HG03565 (cell line): ENCODE measurements around the gene CD48.
"Not testable (repeated sequence)": the region's sequence is repeated elsewhere in the genome, so short reads cannot be mapped to it uniquely, and the experiment has no call there.

ENCODE experiments used
- ATAC-seq: cut with Tn5 transposase; IDR thresholded peaks from one replicate; pipeline ENCODE4 v1.9.1; 2021; ENCODE audit warnings: mild to moderate bottlenecking, moderate library complexity; ENCODE audit not compliant: unreplicated experiment

The CD48 gene

GRCh38 chr1:160742428-160743127 lies 31.0 kb upstream of the CD48 start:
- no peak for ATAC-seq

DNA sequence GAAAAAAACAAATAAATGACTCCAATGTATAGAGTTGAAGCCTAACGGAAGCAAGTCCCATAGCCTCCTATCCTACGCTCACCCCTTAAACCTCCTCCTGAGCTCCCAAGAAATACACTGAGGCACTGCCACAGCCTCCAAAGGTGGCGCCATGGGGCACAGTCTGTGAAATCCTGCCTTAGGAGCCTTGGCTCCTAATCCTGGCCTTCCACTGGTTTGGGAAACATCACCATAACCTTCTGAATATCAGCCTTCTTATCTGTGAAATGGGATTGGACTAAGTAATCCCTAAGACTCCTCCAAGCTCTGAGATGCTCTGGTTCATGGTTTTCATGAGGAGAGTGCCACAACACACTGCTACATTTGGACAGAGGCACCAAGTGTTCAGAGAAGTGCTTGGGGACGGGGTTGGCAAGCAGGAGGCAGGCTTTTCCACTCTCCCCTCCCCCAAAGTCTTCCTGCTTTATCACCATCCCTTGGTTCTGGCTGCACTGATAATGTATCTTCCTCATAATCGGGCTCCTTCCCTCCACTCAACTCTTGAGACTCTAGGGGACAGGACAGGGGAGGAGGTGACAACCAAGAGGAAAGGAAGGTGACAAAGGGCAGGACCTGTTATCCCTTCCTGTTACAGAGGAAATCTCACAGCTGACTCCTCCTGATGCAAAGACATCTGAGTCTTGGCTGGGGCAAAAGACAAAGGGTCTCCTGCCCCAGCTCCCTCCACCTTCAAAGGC lies 30.2 kb upstream of the CD48 start:
- ATAC-seq: no peak

- ATAC-seq: no peak
These were observed 29.5 kb upstream of the CD48 start for GRCh38 chr1:160741092-160741501.

GRCh38 chr1:160740133-160740688 lies 28.6 kb upstream of the CD48 start:
- no peak for ATAC-seq

GRCh38 chr1:160739098-160739511 lies 27.5 kb upstream of the CD48 start, which contains the start of gene SLAMF7:
SLAMF7 (plus strand) TSS chr1:160739247; CDS start chr1:160739302, 55 bp downstream.
- peak; percentile 53 for ATAC-seq

- no peak for ATAC-seq
These were observed 26.6 kb upstream of the CD48 start for GRCh38 chr1:160738271-160738670.

GRCh38 chr1:160734301-160734700 lies 22.7 kb upstream of the CD48 start:
- no peak for ATAC-seq

DNA sequence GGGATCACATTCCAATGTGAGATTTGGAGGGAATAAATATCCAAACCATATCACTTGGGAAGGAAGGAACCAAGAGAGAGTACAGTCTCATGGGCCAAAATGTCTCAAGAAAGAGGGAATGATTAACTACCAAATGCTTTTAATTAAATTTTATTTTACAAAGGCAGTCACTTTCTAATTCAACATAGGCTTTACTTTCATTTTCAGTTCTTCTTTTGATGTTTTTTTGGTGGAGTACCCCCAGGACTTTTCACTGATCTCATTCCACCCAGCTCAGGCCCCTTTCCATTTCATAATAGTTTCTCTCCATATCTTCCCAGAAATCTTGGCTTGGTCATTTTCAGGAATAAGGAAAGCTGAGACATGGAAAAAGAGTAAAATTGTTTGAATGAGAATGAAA lies 22.3 kb upstream of the CD48 start:
- ATAC-seq: no peak

GRCh38 chr1:160731990-160732389 lies 20.4 kb upstream of the CD48 start:
- ATAC-seq: peak; percentile 44

DNA sequence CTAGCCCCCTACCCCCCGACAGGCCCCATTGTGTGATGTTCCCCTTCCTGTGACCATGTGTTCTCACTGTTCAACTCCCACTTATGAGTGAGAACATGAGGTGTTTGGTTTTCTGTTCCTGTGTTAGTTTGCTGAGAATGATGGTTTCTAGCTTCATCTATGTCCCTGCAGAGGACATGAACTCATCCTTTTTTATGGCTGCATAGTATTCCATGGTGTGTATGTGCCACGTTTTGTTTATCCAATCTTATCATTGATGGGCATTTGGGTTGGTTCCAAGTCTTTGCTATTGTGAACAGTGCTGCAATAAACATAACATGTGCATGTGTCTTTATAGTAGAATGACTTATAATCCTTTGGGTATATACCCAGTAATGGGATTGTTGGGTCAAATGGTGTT lies 19.9 kb upstream of the CD48 start:
- not testable (repeated sequence) for ATAC-seq

GRCh38 chr1:160727316-160727640 lies 15.7 kb upstream of the CD48 start:
- no peak for ATAC-seq

- peak; percentile 62 for ATAC-seq
These were observed 15.1 kb upstream of the CD48 start for GRCh38 chr1:160726498-160727315.

DNA sequence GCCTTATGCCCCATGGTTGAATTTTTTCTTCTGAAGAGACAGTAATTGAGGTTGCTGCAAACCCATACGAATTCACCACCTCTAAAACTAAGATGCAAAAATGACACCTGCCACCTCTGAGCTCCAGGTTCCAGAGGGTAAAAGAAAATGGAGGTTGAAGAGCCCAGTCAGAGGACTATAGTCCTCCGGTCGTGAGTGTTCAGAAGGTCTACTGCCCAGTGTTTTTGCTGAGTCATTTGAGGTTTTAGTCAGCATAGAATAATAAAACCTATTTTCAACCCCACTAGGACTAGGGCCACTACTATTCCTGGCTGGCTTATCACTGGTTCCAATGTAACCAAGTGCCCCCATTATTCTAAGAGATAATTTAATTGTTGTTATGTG lies 14.5 kb upstream of the CD48 start:
- peak; percentile 18 for ATAC-seq

DNA sequence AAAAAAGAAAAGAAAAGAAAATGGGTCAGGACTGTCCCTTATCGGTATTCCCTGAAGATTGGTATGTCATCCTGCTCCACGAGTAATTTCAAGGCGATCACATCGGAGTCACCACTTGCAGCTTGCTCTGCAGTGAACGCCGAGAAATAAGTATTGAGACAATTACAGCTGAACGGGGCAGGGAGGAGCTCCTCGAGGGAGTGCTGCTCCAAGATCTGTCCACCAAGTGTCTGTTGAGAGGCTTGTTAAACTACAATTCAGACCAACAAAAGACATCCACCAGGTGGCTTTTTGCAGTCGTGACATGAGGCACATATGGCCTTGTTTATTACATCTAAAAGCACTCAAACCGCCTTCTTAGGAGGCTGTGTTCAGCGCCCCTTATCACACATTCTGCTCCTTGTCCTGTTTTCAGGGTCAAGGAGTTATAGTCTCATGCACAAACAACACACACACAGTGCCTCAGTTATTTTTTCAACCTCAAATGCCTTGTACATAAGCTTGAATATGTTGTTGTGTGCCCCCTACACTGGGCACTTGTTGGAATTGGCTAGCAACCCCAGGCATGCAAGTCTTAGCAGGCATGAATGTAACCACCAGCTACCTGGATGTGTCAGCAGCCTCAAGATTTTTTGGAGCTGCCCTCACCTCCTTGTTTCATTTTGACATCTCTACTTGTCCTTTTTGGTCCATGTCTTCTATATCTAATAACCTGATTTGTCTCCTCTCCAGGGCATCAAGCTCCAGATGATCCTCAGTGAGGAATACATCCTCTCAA lies 13.0 kb upstream of the CD48 start:
- no peak for ATAC-seq

DNA sequence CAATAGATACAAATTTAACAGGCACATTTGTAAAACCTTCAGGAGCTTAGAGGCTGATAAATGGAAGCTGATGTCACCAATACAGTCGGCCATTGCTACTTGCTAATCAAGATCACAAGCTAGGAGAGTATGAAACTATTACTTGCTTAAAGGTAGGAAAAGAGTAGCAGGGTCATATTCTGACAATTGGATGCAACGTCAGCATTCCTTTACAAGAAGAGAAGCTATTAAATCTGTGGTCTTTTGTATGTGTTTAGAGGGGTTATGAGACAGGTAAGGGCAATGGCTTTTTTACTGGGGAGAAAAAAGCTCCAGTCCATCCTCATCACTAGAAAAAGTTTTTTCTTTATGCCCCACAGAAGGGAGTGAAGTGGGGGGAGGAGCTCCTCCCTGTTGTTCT lies 11.7 kb upstream of the CD48 start:
- ATAC-seq: no peak

DNA sequence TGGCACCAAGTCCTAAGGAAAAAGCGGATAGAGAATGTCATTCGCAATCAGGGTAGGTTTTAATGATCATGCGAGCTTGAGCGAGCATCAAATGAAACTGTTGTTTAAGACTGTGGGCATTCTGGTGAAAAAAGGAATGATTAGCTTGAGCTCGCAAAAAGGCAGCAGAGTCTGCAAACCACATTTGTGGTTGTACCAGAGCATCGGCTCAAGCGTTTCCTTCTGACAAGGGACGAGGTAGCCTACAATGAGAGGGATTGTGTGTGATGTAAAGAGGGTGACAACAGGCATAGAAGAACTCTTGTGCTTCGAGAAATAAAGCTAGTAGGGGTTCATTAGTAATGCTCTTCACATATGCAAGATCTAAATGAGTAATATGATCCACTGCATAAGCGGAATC lies 11.1 kb upstream of the CD48 start:
- ATAC-seq: no peak

- no peak for ATAC-seq
These were observed 9.9 kb upstream of the CD48 start for GRCh38 chr1:160721473-160721872.

- ATAC-seq: no peak
These were observed 8.9 kb upstream of the CD48 start for GRCh38 chr1:160720356-160721085.

DNA sequence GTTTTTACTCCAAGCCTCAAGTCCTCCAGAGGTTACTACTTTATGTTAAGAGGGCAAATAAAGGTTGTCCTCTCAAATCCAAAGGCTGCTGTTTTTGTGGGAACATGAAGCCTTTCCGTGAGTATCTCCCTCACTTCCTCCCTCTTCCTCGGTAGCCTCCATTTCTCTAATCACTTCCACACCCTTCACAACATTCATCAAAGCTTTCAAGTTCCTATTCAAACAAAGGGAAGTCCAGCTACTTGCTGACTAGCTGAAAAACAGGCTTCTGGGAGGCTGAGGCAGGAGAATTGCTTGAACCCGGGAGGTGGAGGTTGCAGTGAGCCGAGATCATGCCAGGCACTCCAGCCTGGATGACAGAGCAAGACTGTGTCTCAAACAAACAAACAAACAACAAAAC lies 6.6 kb upstream of the CD48 start:
- ATAC-seq: no peak

DNA sequence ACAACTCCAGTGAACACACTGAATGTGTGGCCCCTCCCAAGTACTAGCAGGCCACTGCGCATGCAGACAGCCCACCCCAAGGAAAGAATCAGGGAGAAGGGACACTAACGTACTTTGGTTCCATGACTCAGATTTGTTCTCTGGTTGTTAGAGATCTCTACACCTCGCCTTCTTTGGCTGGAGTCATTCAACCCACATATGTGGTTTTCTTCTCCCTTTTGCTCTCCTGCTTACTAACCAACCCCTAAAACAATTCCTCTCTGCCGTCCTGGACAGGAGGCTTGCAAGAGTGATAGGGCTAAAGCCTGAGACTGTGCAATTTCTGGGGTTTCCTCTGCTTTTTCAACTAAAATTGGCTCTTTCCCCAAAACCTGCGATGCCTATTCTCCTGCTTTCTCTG lies 5.7 kb upstream of the CD48 start:
- no peak for ATAC-seq
